Activated CD4-positive, alpha-beta T cell treated with anti-CD3 and anti-CD28 coated beads for 1 hour (primary cell): ENCODE measurements around the gene MYL11.
A peak's percentile ranks its signal among the peaks of the same experiment; 100 is the strongest.
"Not testable (repeated sequence)": the region's sequence is repeated elsewhere in the genome, so short reads cannot be mapped to it uniquely, and the experiment has no call there.

Experiments used
- DNase-seq: peaks from one replicate; pipeline ENCODE4 v3.0.0-alpha.2; 2020

Gene MYL11

DNA sequence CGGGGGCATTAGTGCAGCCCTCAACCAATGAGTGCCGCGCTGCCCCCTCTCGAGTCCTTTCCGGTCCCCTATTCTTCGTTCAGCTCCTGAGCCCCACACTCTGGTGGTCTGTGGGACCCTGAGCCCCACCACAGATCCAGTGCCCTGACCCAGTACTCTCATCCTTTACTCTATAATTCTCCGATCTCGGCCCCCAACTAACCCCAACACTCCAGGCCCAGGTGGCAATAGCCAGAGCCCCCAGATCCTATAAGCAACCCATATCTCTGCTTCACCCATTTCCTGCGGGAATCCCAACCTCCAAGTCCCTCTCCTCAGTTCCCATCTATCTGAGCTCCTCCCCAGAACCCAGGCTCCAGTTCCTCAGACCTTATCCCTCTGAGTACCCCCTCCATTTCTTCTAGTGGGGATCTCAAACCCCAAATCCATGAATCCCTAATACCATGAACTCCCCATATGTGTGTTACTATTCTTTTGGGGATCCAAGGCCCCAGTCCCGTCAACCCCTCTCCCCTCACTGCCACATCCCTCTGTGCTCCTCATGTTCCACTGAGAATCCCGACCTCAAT lies 3.3 kb upstream of the MYL11 start:
- no peak for DNase-seq

DNA sequence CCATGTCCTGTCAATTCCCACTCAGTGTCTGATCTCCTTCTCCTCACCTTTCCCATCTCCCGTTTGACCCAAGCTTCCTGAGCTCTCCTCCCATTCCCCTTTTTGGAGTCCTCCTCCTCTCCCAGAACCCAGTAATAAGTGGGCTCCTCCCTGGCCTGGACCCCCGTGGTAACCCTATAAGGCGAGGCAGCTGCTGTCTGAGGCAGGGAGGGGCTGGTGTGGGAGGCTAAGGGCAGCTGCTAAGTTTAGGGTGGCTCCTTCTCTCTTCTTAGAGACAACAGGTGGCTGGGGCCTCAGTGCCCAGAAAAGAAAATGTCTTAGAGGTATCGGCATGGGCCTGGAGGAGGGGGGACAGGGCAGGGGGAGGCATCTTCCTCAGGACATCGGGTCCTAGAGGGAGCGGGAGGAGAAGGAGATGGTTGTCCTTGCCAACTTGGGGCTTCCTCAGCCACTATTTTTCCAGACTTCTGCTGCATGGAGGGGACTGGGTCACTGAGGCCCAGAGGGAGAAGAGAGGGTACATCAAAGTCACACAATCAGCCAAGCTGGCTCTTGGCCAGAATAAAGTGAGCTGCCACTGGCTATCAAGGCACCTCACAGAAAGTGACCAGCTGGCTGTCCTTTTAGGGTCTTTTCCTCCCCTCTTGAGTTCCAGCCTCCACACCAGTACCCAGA lies 2.4 kb upstream of the MYL11 start:
- no peak for DNase-seq

DNA sequence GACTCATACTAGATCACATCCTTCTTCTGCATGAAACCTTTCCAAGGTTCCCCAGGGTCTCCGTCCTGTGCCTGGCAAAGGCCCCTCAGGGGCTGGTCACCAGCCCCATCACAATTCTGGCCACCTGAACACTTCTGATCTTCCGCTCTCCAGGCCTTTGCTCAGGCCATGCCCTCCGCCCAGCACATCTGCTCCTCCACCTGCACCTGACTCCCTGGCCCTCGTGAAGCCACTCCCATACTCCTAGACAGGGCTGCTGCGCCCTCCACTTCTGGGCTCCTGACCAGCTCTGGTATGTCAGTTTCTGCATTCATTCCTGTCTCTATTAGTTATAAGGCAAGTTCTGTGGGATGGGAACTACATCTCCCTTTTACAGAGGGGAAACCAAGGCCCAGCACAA lies 1.9 kb upstream of the MYL11 start:
- no peak for DNase-seq

DNA sequence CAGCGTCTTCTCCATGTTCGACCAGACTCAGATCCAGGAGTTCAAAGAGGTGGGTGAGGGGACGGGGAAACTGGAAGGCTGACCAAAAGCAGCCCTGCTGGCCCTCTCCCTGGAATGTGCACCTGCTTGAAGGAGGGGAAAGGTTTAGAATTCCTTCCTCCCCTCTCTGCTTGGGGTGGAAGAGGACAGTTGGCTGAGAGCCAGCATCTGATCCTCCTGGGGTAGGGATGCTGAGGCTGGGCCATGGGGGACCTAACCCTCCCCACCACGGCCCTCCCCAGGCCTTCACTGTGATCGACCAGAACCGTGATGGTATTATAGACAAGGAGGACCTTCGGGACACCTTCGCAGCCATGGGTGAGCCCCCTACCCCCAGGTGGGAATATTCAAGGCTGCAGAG lies 1.3 kb downstream of the MYL11 start:
- DNase-seq: no peak

DNA sequence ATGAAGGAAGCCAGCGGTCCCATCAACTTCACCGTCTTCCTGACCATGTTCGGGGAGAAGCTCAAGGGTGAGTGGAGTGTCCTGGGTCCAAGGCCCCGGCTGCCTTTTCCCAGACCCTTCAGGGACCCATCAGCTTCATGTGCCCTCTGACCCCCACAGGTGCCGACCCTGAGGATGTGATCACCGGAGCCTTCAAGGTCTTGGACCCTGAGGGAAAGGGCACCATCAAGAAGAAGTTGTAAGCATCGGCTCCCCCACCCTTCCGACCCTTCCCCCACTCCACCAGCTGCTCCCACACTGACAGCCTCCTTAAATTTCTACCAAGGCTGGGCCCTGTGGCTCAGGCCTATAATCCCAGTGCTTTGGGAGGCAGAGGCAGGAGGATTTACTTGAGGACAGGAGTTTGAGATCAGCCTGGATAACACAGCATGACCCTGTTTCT lies 1.9 kb downstream of the MYL11 start:
- no peak for DNase-seq

DNA sequence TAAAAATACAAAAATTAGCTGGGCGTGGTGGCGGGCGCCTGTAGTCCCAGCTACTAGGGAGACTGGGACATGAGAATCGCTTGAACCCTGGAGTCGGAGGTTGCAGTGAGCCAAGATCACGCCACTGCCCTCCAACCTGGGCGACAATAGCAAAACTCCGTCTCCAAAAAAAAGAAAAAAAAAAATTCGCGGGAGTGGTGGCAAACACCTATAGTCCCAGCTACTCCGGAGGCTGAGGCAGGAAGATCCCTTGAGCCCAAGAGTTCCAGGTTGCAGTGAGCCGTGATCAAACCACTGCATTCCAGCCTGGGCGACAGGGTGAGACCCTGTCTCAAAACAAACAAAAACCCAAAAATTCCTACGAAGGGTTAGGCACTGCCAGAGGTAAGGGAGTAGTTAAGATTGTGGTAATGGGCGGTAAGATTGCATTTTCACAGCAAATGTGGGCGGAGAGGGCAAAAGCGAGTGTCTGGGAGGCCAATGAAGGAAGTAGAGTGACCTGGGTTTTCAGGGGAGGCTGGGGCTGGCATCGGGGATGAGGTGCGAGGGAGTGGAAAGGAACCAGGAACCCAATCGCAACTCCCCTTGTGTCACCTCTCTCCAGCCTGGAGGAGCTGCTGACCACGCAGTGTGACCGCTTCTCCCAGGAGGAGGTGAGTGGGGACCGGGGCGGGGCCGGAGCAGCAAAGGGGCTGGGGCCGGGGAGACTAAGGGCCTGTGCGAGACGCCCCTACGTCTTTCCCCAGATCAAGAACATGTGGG lies 2.6 kb downstream of the MYL11 start:
- DNase-seq: no peak

DNA sequence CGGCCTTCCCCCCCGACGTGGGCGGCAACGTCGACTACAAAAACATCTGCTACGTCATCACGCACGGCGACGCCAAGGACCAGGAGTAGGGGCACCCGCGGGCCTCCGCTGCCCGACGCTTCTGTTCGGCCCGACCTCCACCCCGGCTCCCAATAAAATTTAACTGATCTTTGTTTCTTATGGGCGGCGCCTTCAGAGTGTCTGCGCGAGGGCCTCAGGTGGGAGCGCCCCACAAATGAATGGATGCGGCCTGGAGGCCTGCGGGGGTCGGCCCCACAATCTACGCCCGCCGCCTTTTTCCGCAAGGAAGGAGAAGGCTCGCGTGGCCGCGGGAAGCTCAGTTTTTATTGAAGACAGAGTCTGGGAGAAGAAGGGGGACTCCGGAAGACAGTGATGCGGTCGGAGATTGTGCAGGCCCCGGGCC lies 3.2 kb downstream of the MYL11 start:
- peak; percentile 86 for DNase-seq

DNA sequence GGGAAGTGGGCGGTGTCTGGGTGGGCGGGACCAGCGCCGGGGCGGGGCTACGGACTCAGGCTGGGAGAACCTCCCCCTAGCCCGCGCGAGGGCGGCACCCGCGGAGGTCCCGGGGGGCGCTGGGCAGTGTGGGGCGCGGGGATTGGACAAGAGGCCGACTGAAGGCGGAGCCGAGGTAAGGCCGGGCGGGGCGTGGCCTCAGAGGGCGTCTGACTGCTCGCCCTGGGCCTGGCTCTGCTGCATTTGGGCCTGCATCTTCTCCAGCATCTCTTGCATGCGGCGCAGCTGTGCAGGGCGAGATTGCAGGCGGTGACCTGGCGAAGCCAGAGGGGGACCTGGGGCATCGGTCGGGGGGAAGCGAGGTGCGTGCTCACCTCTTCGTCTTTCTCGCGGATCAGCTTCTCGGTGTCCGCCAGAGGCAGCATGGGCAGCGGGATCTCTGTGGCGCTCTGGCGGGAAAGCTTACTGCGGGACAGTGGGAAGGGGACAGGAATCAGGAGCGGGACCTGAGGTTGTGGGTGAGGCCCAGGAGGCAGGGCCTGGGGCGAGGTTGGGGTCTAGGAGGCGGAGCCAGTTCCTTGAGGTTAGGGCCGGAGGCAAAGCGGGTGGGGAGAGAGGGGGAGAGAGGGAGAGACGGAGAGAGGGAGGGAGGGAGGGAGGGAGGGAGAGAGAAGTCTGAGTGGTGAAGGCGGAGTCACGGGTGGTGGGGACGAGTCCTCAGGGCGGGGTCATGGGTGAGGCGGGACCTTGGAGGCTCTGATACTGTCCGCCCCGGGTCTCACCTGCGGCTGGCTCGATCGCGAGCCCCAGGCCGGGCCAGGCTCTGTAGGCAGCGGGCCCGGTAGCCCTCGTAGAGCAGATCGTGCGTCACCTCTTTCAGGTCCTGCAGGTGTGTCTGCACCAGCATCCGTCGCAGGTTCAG lies 3.9 kb downstream of the MYL11 start:
- peak; percentile 99 for DNase-seq

DNA sequence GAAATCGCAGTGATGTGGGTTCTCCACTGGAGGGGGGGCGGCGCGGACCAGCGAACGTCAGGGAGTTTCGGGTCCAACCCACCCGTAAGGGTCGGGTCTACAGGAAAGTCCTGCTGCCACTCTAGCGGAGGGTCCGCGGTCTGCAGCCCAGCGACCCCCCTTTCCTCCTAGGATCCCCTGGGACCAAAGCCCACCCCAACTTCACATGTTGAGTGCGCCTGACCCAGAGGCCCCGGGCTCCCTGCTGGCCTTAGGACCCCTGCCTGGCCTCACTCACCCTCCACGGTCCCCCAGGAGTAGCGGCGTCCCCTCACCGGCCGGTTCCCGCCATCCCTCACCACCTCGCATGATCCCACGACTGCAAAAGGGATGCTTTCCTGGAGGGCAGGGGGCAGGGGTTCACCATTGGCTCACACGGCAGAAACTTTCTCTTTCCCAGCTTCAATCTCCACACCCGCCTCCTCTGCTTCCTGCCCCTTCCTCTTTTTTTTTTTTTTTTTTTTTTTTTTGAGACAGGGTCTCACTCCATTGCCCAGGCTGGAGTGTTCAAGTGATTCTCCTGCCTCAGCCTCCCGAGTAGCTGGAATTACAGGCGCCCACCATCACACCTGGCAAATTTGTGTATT lies 4.7 kb downstream of the MYL11 start:
- no peak for DNase-seq

DNA sequence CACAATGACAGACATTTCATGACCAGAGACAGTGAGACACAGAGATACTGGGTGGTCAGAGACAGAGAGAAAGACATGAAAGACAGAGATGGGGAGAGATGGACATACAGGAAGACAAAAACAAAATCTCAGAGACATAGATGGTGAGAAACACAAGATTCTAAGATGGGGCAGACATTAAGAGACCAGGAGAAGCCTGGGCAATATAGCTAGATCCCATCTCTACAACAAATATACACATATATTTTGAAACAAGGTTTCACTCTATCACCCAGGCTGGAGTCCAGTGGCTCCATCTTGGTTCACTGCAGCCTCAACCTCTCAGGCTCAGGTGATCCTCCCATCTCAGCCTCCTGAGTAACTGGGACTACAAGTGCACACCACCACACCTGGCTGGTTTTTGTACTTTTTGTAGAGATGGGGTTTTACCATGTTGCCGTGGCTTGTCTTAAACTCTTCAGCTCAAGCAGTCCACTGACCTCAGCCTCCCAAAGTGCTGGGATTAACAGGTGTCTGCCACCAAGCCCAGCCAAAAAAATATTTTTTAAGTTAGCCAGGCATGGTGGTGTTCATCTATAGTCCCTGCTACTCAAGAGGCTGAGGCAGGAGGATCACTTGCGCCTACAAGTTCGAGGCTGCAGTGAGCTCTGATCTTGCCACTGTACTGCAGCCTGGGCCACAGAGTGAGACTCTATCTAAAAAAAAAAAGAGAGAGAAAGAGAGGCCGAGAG lies 5.6 kb downstream of the MYL11 start:
- DNase-seq: no peak

DNA sequence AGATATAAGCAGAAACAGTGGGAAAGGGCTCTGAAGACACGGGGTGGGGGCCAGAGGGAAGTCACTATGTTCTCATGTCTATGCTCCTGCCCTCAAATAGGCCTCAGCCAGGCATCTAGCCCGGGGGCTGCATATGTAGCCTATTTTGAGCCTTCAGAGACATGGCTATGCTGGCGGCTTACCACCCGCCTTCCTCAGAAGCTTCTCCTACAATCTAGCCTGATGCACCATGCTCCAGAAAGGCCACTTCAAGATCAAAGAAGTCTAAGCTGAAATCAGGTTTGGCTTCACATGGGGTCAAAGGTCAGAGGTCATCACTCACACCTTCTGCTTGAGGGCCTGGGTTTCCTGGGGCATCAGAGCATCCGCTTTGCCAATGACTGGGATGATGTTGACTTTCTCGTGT lies 6.2 kb downstream of the MYL11 start:
- no peak for DNase-seq

DNA sequence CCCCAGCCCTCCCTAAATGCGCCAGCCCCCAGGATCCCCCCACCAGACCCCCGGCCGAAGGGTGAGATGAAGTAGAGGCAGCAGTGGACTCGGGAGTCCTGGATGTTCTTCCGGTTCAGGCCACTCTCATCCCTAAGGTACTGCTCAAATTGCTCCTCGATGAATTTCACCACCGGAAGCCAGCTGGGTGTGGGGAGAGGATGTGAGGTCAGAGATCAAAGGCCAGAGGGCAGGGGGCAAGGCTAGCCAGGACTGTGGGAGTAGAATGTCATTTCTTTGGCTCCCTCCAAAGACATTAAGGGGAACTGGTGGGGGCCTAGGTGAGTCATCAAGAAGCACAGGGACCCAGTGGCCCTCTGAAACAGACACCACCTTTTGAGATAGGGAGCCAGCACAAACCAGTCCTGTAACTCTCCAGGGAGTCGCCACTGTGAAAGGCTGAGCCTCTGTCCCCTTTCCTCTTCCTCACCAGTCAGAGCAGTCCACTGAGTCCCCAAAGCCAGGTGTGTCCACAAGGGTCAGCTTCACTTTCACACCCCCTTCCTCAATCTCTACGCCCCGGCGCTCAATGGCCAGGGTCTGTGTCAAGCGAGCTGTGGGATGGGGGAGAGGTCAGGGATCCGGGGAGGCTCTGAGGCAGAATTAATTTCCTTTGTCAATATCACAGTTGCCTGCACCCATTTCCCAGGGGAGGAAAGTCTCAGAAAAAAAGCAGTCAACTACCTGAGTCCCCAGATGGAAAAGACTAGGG lies 6.9 kb downstream of the MYL11 start:
- DNase-seq: no peak

DNA sequence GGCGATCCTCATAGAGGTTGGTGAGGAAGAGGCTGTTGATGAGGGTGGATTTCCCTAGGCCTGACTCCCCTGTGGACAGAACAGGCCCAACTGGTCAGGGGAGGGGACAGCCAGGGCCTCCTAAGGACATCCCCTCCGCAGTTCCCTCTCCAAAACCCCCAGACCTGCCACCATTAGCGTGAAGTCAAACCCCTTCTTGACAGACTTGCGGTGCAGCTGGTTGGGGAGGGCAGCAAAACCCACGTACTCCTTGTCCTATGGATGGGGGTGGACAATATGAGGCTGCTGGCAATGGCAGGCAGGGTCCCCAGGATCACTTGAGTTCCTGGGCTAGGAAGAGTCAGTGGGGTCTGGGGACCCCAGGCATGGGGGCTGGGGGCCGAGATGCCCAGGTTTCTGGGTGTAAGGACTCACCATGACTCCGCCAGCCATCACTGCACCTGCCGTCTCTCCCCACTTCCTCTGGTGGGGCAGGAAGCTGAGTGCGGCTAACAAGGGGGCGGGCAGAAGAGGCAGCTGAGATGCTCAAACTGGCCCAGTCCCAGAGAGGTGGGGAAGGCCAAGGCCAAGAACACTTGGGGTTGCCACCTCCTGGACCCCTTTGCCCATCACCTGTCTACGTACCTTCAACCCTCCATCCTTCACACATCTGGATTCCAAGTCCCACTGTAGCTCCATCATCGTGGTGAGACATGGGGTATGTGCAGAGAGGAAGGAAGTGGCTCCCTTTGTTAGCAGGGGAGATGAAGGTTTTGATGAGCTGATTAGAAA lies 7.7 kb downstream of the MYL11 start, which contains the start of gene SEPTIN1:
SEPTIN1 (minus strand) TSS at position 451 of the 771 bp plus-strand sequence; CDS start at position 432, 19 bp downstream.
- peak; percentile 64 for DNase-seq

DNA sequence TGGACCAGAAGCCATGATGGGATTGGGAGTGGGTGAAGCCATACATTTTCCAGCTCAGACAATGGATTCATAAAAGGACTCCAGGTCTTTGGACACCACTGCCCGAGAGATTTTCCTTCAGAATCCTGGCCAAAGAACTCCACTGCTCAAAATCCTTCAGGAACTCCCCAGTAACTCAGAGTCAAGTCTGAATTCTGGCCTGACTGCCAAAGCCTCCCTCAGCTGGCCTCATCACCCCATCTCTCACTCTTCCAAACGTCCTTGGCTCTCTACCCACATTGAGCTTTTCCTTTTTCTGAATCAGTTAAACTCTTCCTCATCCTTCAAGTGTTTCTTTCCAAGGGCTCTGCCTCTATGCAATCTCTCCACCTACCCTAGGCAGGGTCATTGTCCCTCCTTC lies 8.9 kb downstream of the MYL11 start:
- no peak for DNase-seq

DNA sequence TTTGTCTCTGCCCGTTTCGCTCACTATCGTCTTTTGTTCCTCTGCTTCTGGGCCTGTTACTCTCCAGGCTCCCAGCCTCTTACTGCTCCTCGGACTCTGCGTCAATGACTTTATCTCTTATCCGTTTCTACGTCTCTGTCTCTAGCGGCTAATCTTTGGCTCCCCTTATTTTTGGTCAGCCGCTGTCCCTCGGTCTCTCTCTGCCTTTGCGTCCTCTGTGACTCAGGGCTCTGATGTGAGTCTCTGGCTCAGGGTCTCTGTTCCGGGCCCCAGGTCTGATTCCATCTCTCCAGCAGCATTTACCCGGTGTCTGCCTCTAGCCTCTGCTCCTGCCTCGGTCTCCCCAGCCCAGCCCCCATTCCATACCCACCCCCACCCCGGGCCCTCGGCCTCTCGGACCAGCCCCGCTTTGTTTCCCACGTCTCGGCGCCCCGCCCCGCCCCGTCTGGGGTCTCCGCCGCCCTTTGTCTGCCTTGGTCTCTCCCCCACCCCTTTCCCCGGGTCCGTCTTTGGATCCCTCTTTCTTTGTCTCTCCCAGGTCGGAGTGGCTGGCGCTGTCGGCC lies 20.1 kb downstream of the MYL11 start:
- DNase-seq: no peak

DNA sequence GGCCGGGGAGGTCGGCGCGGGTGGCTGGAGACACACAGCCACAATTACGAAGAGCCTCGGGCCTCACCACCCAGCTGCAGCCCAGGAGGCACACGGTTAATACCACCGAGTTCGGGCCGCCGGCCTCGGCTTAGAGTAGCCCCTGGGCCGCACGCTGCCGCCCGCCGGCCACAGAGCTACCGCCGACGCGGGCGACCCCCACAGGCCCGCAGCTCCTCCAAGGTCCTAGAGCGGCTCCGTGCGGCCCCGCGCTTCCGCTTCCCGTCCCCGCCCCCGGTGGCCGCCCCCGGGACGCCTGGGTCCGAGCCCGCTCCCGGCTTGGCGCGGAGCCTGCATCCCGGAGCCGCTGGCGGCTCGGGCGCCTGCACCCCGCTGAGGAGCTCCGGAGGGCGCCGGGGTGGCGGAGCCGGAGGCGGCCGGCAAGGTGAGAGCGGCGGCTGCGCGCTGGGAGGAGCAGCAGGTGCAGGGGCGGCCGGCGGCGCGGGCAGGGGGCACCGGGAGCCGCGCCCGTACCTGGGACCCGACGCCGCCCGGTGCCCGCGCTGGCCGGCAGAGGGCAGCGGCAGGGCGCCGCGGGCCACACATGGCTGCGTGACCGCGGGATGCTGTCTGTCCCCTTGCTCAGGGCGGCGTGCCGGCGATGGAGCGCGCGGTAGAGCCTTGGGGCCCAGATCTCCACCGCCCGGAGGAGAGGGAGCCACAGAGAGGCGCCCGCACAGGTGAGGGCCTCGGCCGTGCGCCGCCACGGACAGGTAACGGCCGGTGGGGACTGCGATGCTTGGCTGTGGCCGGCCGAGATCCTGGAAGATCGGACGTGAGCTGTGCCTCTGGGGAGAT lies 20.8 kb downstream of the MYL11 start, which contains the start of gene ZNF48:
ZNF48 (plus strand) TSS at position 266 of the 837 bp plus-strand sequence; CDS start at position 641, 375 bp downstream.
- peak; percentile 32 for DNase-seq

DNA sequence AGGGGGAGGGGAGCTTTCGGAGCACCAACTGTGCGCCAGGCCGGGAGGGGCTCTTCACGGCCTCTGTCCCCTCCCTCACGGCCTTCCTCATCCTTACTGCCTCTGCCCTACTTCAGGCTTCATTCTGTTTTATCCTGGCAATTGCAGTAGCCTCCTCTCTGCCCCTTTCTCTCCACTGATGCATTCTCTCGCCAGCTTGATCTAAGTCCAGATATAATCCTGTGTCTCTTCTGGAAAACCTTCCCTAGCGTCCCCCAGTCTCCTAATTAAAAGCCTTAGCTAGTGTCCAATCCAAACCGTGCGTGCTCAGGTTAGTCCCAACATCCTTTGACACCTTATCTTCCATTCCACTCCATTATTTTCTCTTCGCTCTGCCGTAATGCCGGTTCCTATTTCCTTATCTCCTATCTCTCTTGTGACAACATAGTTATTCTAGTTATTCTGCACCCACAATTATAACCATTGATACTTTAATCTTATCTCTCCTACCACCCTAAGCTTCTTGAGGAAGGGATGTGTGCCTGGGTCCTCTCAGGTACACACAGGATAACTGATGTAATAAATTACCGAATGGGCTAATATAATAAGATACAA lies 21.5 kb downstream of the MYL11 start:
- no peak for DNase-seq

DNA sequence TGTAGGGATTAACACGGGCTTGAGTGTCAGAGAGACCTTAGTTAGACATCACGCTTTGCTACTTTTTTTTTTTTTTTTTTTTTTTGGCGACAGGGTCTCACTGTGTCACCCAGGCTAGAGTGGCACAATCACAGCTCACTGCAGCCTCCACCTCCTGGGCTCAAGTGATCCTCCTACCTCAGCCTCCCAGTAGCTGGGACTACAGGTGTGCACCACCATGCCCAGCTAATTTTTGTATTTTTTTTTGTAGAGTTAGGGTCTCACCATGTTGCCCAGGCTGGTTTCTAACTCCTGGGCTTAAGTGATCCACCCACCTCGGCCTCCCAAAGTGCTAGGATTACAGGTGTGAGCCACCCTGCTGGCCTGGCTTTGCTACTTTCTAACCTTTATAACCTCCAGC lies 22.0 kb downstream of the MYL11 start:
- DNase-seq: not testable (repeated sequence)
